Posterior vena cava (tissue), 2 donors: Measurements from ENCODE around the gene ZNF827. TPM values are rescaled to one million over a fixed set of nuclear protein-coding genes. Genes with fewer than 3 reads are reported as not detected.

Experiments
- DNase-seq: peaks from one replicate; pipeline ENCODE4 v3.0.0-alpha.2; 2020; ENCODE audit warnings: low spot score
- intact Hi-C, 2 donors: fragments of 100-400 bp; cut with DNase I; formaldehyde crosslinking; loops; one replicate each; pipeline versions ENCODE4 v1.14.1 to v1.14.2; 2022 to 2023
- total RNA-seq, 2 donors: library from RNA; stranded (reverse); fragmentation: NEBNext Ultra II Directional; extraction: Animal tissue kit (Norgen Biotek cat#: 25700); gene quantifications; one replicate each; pipeline ENCODE4 v1.2.1, GENCODE V29; 2021
- donor health status: DM: yes; HTN: yes; CAD: no.
- donor health status: DM: yes; HTN: yes; CAD: no.

The ZNF827 gene
- total RNA-seq, 2 donors from 2014 or later, result 11.3 to 11.9 TPM

DNA sequence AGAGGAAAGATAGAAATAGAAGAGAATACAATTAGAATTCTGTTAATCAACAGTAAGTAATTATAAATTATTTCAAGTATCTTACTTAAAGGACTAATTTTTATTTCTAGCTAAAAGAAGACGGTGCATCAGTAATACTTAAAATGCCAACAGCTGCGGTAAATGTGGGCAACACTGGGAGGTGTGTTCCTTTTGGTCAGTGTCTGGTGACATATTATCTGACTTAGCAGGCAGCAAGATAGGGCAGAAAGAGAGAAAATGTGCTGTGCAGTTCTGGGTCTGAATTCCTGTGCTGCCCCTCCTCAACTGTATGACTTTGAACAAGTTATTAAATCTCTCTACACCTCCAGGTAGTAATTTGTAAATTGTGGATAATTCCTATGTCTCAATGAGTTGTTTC lies 120.6 kb downstream of the ZNF827 start:
- DNase-seq, result no peak
- intact Hi-C loops, result loop anchor here in 1 of 2 donors (1.0 kb wide), 1 partner anchor 19 kb away; no protein-coding TSS in a partner anchor

GRCh38 chr4:145816091-145816490 lies 122.5 kb downstream of the ZNF827 start:
- intact Hi-C loops, result no loop called here
- no peak for DNase-seq

GRCh38 chr4:145815626-145816025 lies 123.0 kb downstream of the ZNF827 start:
- intact Hi-C loops, result no loop called here

GRCh38 chr4:145815027-145815612 lies 123.5 kb downstream of the ZNF827 start:
- DNase-seq, result no peak
- intact Hi-C loops, result no loop called here

More at GRCh38 chr4:145815626-145816025, 123.0 kb downstream of the ZNF827 start:
- DNase-seq, result no peak

GRCh38 chr4:145814246-145814645 lies 124.4 kb downstream of the ZNF827 start:
- no peak for DNase-seq
- intact Hi-C loops, result no loop called here

DNA sequence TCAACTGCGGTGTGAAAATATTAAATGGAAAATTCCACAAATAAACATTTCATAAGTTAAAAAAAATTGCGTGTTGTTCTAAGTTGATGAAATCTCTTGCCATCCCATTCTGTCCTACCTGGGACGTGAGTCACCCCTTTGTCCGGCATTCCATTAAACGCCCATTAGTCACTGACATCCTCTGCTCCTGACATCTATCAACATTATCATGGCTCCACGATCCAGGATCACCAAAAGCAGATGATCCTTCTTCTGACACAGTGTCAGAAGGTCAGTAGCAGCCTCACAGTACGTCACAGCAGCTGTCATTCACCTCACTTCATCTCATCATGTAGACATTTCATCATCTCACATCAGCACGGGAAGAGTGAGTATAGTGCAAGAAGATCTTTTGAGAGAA lies 125.7 kb downstream of the ZNF827 start:
- intact Hi-C loops, result no loop called here

DNA sequence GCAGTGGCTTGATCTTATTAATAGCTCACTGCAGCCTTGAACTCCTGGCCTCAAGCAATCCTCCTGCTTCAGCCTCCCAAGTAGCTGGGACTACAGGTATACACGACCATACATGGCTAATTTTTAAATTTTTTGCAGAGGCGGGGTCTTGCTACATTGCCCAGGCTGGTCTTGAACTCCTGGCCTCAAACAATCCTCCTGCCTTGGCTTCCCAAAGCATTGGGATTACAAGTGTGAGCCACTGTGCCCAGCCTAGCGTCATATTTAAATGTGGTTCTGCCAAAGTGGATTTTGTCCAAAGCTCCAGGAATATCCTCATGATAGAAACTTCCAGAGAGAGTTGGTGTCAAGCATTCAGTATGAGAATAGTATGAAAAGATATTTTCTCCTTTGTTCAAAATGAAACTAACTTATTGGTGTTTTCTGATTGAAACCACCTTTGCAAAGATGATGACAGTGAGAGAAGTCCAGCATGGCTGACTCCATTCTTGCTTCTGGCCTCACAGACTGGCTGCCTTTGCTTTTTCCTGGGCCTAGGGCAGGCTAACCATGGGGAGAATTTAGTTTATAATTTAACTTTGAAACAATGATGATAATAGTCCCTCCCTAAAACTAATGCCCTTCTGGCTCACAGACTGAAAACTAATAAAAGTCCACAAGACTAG lies 129.6 kb downstream of the ZNF827 start:
- intact Hi-C loops, result loop anchor here in 1 of 2 donors (10.0 kb wide), 1 partner anchor 74 kb away; no protein-coding TSS in a partner anchor

More for the DNA sequence above, 125.7 kb downstream of the ZNF827 start:
- no peak for DNase-seq

GRCh38 chr4:145808021-145808650 lies 130.5 kb downstream of the ZNF827 start:
- intact Hi-C loops, result loop anchor here in 1 of 2 donors (10.0 kb wide), 1 partner anchor 73 kb away; no protein-coding TSS in a partner anchor
- DNase-seq, result no peak

More for the DNA sequence above, 129.6 kb downstream of the ZNF827 start:
- no peak for DNase-seq

DNA sequence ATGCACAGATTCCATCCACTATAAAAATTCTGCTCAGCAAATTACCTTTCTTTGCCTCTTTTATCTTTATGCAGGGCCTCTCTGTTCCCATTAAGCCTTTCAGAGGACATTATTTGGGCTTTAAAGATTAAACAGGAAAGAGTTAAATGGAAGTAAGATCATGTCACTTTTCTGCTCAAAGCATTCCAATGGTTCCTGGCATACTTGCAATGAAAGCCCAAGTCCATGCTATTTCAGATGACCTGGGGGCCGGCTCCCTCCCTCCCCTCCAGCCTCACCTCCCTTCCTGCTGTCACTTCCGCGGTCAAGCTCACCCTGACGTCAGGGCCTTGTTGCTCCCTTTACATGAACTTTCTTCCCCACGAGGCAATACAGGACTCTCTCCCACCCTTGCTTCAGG lies 133.1 kb downstream of the ZNF827 start:
- intact Hi-C loops, result loop anchor here in 1 of 2 donors (10.0 kb wide), 1 partner anchor 71 kb away; no protein-coding TSS in a partner anchor
- DNase-seq, result no peak

DNA sequence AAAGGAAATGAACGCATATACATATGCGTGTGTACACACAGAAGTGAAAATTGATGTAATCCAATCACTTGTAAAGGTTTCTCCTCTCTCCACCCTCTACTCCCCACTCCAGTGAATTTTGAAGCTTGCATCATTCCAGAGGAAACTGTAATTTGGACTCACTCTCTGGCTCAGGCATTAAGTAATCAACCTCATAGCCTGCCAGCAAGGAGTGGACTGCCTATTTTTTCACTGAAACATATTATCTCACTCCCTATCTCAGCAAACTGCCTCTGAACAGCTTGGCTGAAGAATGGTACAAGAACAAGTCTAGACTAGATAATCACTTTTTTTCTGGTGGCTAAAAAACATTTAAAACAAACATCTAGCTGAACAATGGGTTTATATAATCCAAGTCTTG lies 134.5 kb downstream of the ZNF827 start:
- DNase-seq, result no peak
- intact Hi-C loops, result loop anchor here in 1 of 2 donors (10.0 kb wide), 1 partner anchor 69 kb away; no protein-coding TSS in a partner anchor

DNA sequence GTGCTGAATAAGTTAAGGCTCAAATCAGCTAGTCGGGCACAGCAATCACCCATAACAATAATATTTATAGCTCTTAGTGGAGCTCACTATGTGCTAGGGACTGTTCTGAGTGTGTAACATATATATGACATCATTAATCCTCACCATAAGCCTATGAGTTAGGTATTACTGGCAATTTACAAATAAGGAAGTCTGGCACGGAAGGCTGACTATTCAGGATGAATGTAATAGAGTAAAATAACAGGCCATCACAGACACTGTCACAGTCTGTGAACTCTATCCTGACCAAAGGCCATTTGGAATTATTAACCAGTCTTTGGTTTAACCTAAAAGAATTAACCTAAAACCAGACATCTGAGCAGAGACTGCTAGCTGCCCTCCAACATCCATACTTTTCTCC lies 139.4 kb downstream of the ZNF827 start:
- DNase-seq, result no peak
- intact Hi-C loops, result loop anchor here in 1 of 2 donors (1.0 kb wide), 1 partner anchor 19 kb away; no protein-coding TSS in a partner anchor

DNA sequence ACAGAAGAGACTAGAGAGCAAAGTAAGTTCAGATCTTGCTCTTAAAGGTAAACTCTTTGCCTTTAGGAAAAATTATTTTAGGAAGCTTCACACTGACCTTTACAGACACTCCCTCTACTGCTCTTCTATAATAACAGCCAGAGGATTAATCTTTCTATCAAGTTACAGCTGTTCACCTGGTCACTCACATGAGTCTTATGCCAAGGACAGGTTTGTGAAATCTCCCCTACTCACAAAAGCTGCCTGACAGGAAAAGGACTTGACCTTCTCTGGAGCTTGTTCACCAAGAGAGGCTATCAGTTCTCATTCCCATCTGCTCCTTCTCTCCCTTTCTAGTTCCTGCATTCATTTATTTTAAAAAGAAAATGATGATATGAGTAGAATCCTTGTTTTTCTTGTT lies 141.3 kb downstream of the ZNF827 start:
- DNase-seq, result no peak
- intact Hi-C loops, result no loop called here

GRCh38 chr4:145796346-145796745 lies 142.3 kb downstream of the ZNF827 start:
- intact Hi-C loops, result no loop called here
- DNase-seq, result no peak

GRCh38 chr4:145795521-145795920 lies 143.1 kb downstream of the ZNF827 start:
- intact Hi-C loops, result no loop called here
- no peak for DNase-seq

- intact Hi-C loops, result no loop called here
- DNase-seq, result no peak
Measured at GRCh38 chr4:145792429-145792828, 146.2 kb downstream of the ZNF827 start.

DNA sequence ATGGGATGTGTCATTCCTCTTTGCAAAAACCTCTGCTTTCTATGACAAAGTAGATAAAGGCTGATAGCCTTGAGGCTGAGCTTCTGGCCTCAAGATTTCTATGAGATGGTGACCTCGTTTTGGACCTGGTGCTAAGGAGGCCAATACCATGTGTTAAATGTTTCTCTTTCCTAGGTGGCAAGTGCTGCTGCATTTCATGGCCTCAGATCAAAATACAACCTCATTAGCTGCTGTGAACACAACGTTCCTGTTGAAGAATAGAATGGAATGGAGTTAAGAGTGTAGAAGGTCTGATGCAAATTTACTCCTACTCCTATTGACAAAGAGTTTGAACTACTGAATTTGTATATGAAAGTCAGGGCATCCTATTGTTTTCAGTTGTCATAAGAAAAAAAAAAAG lies 146.6 kb downstream of the ZNF827 start:
- intact Hi-C loops, result no loop called here

GRCh38 chr4:145788755-145789154 lies 149.9 kb downstream of the ZNF827 start:
- no peak for DNase-seq
- intact Hi-C loops, result no loop called here

More for the DNA sequence above, 146.6 kb downstream of the ZNF827 start:
- DNase-seq, result no peak

DNA sequence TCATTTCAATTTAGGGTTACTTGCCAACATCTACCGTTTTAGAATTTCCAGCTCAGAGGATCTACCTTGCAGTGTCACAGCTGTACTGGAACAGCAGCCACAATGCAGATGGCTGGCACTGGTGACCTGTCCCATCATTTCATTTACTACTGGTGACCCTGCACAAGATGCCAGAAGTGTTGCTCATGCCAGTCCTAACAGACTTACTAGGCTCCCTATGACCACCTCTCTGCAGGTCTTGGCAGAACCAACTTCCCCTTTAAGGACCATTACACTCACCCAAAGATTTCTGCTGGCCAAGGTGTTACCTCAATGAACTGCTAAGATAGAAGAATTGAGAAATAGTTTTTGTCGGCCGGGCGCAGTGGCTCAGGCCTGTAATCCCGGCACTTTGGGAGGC lies 151.8 kb downstream of the ZNF827 start:
- intact Hi-C loops, result no loop called here
- no peak for DNase-seq

GRCh38 chr4:145786261-145786660 lies 152.4 kb downstream of the ZNF827 start:
- DNase-seq, result no peak
- intact Hi-C loops, result no loop called here

GRCh38 chr4:145785391-145786008 lies 153.1 kb downstream of the ZNF827 start:
- DNase-seq, result no peak
- intact Hi-C loops, result no loop called here
